KBM-7 (cell line): Measurements from ENCODE around the gene TLDC2.

Source experiments
- DNase-seq: peaks from one replicate; pipeline ENCODE4 v3.0.0-alpha.2; 2015
- in situ Hi-C: fragments of 300-500 bp; cut with MboI; formaldehyde crosslinking; loops from 2 replicates; pipeline ENCODE4 v1.14.3; 2020; ENCODE audit warnings: low sequenced_read_pairs, low pct_unique_long_range_greater_than_20kb, mixed read lengths

TLDC2 gene

DNA sequence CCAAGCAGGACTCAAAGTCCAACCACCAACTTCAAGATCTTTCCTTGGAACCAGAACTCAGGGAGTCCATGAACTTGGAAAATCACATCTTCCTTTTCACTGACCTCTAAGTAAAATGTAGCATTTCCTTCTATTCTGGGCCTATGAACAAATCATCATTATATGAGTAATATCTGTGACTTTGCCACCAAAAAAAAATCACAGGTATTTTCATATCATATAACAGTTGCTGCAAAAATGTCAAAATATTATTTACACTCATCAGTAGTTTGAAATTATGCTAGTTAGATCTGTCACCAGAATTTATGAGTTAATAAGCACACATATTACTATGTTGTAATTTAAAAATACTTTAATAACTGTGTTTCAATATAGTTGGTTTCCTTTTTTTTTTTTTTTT lies 27.3 kb upstream of the TLDC2 start:
- in situ Hi-C loops, result no loop called here
- DNase-seq, result no peak

- DNase-seq, result no peak
- in situ Hi-C loops, result no loop called here
Observed at GRCh38 chr20:36849333-36850065, 26.4 kb upstream of the TLDC2 start.

GRCh38 chr20:36850759-36851158 lies 25.2 kb upstream of the TLDC2 start:
- in situ Hi-C loops, result no loop called here

DNA sequence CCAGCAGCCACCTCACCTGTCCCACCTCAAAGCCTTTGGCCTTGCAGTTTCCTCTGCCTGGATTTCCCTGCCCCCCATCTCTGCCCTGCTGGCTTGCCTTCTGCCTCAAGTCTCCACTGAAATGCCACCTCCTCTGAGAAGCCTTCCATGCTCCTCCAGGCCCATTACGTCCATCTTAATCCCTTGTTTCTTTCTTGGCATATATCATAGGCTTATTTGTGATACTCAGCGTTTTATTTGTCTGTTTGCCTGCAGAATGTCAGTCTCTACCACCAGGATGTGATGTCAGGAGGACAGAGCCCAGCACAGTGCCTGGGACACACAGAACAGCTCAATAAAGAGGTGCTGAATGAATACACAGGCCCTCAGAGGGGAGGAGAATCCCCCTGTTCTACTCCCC lies 24.4 kb upstream of the TLDC2 start:
- DNase-seq, result no peak
- in situ Hi-C loops, result no loop called here

More at GRCh38 chr20:36850759-36851158, 25.2 kb upstream of the TLDC2 start:
- DNase-seq, result no peak

DNA sequence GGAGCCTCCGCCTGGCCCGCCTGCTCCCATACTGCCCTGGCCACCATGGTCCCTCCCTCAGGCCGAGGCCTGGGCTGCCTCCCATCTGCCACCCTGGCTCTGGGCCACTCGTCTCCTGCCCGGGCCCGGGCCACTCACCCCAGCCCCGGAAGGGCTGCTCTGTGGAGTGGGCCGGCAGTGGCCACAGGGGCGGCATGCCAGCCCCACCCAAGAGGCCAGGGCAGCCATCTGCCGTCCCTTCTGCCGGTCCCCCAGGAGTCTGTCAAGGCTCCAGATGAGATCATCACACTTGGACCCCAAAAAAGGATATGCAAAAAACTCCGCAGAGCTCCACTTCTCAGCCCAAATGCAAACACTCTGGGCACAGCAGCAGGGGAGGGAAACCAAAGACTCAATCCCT lies 23.8 kb upstream of the TLDC2 start:
- no peak for DNase-seq
- in situ Hi-C loops, result no loop called here

- DNase-seq, result no peak
- in situ Hi-C loops, result no loop called here
Observed at GRCh38 chr20:36854348-36855240, 21.3 kb upstream of the TLDC2 start.

GRCh38 chr20:36855241-36855657 lies 20.7 kb upstream of the TLDC2 start:
- DNase-seq, result no peak
- in situ Hi-C loops, result no loop called here

GRCh38 chr20:36856195-36856594 lies 19.7 kb upstream of the TLDC2 start:
- in situ Hi-C loops, result no loop called here
- no peak for DNase-seq

GRCh38 chr20:36856691-36857635 lies 19.0 kb upstream of the TLDC2 start:
- peak; percentile 75 for DNase-seq
- in situ Hi-C loops, result no loop called here

DNA sequence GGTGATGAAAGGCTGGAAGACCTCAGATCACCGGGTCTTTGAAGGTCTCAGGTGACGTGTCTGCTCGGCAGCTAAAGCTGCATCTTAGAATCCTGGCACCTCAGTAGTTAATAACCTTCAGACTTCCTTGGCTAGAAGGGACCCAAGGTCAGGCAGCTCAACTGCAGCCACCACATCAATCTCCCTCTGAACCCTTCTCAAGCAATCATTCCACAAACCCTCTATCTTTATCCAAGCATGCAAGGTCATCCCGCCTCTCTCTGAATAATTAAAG lies 16.7 kb upstream of the TLDC2 start:
- DNase-seq, result no peak
- in situ Hi-C loops, result no loop called here

DNA sequence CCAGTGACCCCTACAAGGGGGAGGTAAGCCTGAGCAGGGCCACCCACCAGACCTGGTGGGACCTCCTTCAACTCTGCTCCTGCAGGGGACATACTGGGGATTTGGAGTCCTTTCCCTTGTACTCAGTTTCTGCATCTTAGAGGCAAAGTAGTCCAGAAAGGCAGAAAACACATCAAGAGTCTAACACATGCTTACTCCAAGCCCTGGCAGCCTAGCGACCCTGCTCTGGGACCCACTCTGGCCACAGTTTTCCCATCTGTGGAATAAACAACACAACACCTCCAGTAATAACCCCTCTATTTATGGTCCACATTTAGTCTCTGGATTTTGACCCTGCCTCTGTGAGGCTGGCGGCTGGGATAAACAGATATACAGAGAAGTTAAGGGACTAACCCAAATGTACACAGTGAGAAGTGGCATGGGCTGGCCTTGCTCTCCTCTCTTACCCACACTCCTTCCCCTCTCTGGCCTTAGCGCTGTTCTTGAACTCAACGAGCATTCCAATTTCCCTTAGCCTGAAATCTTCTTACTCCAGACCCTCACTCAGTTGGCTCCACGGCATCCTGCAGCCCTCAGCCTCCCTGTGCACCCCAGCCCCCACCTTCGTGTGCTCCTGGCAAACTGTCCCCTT lies 16.1 kb upstream of the TLDC2 start:
- DNase-seq, result no peak
- in situ Hi-C loops, result no loop called here

DNA sequence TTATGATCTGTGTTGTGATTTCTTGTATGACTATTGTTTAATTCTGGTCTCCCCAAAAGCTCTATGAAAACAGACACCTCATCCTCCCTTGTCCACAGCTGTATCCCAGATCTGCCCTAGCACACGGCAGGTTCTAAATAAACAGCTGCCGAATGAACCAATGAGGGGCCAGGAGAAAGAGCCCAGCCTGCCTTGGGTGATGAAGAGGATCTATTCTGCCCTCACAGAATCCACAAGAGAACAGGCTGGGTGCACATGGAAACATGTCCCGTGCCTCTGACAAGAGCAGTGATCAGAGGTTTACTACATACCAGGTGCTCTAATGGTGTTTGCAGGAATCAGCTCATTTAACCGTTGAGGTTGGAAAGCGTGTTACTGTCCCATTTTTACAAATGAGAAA lies 15.6 kb upstream of the TLDC2 start:
- in situ Hi-C loops, result no loop called here
- no peak for DNase-seq

DNA sequence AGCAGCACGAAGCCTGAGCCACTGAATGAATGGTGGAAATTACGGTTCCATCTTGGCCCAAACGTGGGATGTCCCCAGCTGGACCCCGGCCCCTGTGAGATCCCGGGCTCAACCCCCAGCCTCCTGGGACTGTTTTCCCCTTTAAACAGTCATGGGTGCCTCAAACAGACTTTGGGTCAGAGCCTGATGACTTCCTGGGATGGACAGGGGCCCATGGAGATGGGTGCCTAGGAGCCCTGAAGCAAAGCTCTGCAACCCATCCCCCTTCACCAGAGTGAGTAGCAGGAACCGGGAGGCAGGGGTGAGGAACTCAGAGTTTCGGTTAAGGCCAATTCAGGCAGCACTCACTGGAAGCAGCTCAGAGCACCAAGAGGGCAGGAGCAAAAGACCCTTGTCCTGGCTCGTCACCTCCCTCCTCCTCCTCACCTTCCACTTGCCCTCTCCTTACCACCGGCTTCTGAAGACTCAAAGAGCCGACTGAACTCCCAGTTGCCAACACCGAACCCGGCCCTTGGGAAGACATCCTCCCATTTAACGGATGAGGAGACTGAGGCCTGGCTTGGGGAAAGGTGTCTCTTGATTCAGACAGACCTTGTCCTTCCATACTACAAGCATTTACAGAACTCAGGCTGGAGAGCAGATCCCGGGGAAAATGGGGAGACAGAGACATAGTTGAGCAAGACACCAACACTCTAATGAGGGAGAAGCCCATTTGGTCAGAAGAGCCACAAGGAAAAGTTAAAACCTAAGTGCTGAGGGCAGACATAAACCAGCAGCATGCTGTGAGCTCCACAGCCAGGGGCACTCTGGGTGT lies 14.9 kb upstream of the TLDC2 start:
- DNase-seq, result no peak
- in situ Hi-C loops, result no loop called here

- DNase-seq, result no peak
- in situ Hi-C loops, result no loop called here
Observed at GRCh38 chr20:36861625-36861874, 14.4 kb upstream of the TLDC2 start.

- in situ Hi-C loops, result no loop called here
- peak; percentile 73 for DNase-seq
Observed at GRCh38 chr20:36861875-36862801, 13.8 kb upstream of the TLDC2 start.

GRCh38 chr20:36862857-36863668 lies 12.9 kb upstream of the TLDC2 start:
- in situ Hi-C loops, result no loop called here

More at GRCh38 chr20:36862857-36863668, 12.9 kb upstream of the TLDC2 start:
- DNase-seq, result no peak
